ENCODE data around the gene PRMT9.

GRCh38 chr4:147648656-147649055, 35.3 kb downstream of the PRMT9 start:
- TF ChIP-seq CTCF (IDR thresholded peaks at IDR 0.05) (no peak), POLR2A (IDR thresholded peaks at IDR 0.05) (no peak)

All from ovary (tissue), 3 donors.